ENCODE results near the gene ANKRD55.
"Not testable (repeated sequence)": the region's sequence is repeated elsewhere in the genome, so short reads cannot be mapped to it uniquely, and the experiment has no call there.

ANKRD55 gene

GRCh38 chr5:56233230-56233629 lies at the start of gene ANKRD55:
Gene ANKRD55, minus strand, starts transcription at chr5:56233330. Its CDS starts 417 bp downstream, at chr5:56232913.
- DNase-seq = no peak

DNA sequence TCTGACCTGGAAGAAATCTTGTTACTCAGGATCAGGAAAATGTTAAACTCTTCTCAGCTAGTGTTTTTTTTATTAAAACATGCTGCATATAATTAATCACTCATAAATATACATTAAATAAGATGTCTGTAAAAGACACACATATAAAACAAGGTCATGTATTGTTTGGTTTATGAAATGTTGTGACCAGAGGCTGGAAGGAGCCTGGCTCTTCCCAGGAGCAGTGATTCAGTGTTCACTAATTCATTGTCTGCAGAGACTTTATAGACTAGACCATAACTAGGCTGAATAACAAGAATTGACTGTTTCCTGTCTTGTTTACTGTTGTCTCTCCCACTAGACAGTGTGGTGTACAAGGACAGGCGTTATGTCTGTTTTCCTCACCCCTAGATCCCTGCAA lies 49.1 kb upstream of the ANKRD55 start:
- no peak for DNase-seq

GRCh38 chr5:56281489-56282165 lies 48.5 kb upstream of the ANKRD55 start:
- DNase-seq = no peak

- DNase-seq = no peak
These were observed 46.8 kb upstream of the ANKRD55 start for GRCh38 chr5:56279979-56280378.

- DNase-seq = no peak
These were observed 46.2 kb upstream of the ANKRD55 start for GRCh38 chr5:56279291-56279690.

DNA sequence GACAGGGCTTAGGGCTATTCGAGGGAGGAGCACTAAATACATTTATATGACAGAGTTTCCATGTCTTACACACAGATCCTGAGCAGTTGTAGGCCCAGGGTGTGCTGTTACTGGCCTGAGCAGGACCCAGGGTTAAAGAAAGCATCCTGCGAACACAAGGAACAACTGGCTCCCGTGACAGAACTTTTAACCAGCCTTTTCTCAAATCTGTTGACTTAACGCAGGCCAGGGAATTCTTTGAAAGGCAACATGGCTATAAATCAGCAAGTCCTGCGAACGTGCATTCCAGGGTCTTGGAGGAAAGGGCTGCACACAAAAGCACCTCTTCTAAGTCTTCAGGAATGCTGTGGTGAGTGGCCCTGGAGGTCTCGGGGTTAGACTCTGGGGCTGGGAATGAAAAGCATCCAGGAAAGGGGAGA lies 45.2 kb upstream of the ANKRD55 start:
- no peak for DNase-seq

DNA sequence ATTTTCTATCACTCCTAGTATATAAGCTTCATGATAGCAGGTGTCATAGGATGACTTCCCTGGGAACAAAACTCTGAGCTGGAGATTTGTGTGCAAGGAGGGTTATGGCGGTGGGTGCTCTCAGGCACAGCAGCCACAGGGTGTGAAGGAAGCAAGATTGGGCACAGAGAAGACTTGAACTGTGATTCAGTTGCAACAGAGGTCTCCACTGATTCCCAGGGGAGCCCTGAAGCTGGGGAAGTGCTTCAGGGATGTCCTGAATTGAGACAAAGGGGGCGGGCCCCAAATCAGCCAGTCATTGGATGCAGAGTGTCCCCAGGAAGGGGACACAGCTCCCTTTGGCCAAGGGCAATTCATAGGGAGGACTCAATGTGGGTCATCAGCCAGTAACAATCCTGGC lies 44.4 kb upstream of the ANKRD55 start:
- DNase-seq = no peak

DNA sequence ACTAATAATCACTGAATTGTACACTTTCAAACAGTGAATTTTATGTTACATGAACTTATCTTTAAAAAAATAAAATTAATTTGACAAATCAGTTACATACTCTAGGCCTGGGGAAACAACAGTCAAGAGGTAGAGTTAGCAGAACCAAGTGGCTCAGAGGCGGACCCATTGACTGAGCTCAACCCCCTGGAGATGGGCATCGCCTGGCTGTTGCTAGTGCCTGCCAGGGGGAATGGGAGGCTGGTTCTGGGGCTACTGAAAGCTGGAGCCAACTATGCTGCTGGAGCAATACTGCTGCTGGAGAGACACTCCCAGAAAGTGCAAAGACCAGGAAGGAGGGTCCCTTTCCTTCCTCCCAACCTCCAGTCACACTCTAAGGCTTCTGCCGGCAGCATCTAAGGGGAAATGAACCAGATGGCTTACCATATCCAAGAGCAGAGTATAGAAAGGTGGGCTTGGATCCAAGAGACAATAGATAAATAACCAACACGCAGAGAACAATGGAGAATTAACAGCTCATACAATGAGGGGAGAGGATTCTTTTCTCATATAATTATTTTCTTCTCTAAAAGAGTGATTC lies 40.3 kb upstream of the ANKRD55 start:
- no peak for DNase-seq

DNA sequence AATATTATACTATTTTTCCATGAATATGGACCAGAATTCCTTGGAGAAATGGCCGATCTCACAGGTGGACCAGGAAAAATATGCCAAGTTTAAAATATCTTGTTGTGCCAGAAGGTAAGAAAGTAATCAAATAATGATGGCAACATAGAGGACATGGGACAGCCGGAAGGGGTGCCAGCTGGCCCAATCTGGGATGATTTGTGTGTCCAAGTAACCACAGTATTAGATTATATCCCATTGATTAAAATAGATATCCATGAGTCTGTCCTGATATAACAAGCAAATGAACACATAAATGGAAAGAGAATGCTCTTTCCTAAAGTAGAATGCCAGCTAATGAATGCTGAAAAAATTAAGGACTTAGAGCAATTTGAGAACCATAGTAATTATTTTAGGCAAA lies 39.6 kb upstream of the ANKRD55 start:
- no peak for DNase-seq

GRCh38 chr5:56270568-56271392 lies 37.6 kb upstream of the ANKRD55 start:
- DNase-seq = peak; percentile 88

DNA sequence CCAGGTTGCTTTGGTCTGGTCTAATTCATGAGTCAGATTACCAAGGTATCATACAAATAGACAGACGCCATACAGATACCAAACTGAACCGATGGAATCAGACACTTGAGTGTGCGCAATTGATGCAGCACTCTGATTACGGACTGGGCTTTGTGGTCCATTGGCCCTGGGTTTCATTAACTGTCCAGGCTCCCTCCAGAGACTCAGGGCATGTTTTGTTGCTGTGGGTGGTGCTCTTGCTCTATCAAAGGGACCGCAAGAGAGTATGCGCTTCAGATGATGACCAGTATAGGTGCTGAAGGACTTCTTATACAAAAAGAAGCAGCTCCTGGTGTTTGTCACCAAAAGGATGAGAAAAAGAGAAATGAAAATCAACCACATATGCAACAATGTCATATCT lies 36.9 kb upstream of the ANKRD55 start:
- DNase-seq = no peak

GRCh38 chr5:56269216-56269927 lies 36.2 kb upstream of the ANKRD55 start:
- DNase-seq = no peak

GRCh38 chr5:56268707-56269106 lies 35.6 kb upstream of the ANKRD55 start:
- not testable (repeated sequence) for DNase-seq

- no peak for DNase-seq
These were observed 34.7 kb upstream of the ANKRD55 start for GRCh38 chr5:56267856-56268255.

DNA sequence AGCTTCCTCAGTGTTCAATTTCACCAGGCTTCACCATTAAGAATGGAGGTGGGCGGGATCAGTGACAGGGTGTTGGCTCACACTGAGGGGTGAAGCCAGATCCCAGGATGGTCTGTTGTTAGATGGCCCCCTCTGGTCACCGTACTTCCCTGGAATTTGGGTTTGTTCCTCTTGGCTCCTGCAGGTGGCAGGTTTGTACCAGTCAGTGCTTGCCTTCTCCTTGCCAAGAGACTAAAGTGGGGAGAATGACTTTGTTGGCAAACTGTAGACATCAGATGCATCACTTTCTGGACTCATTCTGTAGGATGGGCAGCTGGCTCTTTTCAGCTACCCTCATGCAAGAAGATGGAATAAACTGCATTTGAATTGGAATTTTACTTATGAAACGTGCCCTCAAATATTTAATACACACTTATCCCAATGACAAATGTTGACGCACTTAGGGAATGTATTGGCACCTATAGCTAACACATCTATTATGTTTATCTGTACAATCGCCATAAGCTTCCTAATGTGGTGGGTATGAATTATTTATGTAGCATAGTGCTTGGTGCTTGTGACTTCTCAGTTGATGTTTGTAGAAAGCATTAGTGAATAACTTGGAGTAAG lies 31.4 kb upstream of the ANKRD55 start:
- no peak for DNase-seq

DNA sequence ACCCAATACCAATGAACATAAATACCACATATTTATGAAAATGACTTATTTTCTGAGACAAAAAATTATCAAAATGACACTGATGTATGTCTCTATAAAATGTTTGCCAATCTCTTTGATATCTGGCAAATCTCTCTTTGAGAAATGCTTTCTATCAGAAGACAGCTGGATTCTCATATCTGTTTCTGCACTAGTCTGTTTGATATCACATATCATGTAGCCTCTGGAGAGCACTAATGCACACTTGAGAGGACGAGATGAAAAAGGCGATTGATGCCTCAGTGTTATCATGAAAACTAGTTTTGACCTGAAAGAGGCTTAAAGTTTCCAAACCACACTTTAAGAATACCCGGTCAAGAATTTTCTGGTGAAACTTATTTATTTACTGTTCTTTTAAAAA lies 29.1 kb upstream of the ANKRD55 start:
- no peak for DNase-seq

GRCh38 chr5:56259002-56259511 lies 25.9 kb upstream of the ANKRD55 start:
- no peak for DNase-seq

DNA sequence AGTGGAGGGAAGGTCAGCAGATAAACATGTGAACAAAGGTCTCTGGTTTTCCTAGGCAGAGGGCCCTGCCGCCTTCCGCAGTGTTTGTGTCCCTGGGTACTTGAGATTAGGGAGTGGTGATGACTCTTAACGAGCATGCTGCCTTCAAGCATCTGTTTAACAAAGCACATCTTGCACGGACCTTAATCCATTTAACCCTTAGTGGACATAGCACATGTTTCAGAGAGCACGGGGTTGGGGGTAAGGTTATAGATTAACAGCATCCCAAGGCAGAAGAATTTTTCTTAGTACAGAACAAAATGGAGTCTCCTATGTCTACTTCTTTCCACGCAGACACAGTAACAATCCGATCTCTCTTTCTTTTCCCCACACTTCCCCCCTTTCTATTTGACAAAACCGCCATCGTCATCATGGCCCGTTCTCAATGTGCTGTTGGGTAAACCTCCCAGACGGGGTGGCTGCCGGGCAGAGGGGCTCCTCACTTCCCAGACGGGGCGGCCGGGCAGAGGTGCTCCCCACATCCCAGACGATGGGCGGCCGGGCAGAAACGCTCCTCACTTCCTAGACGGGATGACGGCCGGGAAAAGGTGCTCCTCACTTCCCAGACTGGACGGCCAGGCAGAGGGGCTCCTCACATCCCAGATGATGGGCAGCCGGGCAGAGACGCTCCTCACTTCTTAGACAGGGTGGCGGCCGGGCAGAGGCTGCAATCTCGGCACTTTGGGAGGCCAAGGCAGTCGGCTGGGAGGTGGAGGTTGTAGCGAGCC lies 24.8 kb upstream of the ANKRD55 start:
- DNase-seq = not testable (repeated sequence)

GRCh38 chr5:56257010-56257409 lies 23.9 kb upstream of the ANKRD55 start:
- DNase-seq = no peak

- no peak for DNase-seq
These were observed 22.4 kb upstream of the ANKRD55 start for GRCh38 chr5:56255502-56255901.

DNA sequence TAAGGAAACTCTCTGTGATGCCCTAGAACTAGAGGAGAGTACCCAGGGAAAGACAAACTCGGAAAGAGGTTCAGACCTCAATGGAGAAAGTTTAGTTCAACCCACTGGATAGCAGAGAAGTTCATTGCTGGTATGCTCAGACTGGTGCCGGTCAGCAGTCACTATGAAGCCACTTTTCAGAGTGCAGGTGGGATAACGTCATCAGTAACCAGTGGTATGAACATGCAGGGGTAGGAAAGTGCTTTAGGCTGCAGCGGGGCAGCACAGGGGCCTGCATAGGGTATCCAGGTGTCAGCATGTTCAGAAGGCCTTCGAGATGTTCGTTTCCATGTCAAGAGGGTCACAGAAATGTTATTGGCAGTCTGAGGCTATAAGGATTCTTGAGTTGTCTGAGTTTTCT lies 20.8 kb upstream of the ANKRD55 start:
- DNase-seq = no peak

- DNase-seq = no peak
These were observed 20.0 kb upstream of the ANKRD55 start for GRCh38 chr5:56253126-56253525.
